ENCODE measurements around the gene GAL3ST2.

GRCh38 chr2:241742320-241742939 is 34.2 kb upstream of the GAL3ST2 start:
- no peak for TF ChIP-seq POLR2AphosphoS5 (IDR thresholded peaks at IDR 0.05; ENCODE audit: borderline replicate concordance, low read depth, low read length)
- no peak for TF ChIP-seq EZH2 (IDR thresholded peaks at IDR 0.05)
- no peak for TF ChIP-seq FOXP2 (optimal IDR thresholded peaks at IDR 0.05; ENCODE audit: control extremely low read depth, extremely low read length, insufficient read depth)

Measured in SK-N-MC (cell line).